SW480 (cell line): Measurements from ENCODE around the gene TXNRD1.
A peak's percentile ranks its signal among the peaks of the same experiment; 100 is the strongest.

Experiments
- DNase-seq: peaks from one replicate; pipeline ENCODE4 v3.0.0-alpha.2; 2016; ENCODE audit warnings: low spot score

The TXNRD1 gene

GRCh38 chr12:104351057-104351983 lies 135.7 kb downstream of the TXNRD1 start:
- no peak for DNase-seq

DNA sequence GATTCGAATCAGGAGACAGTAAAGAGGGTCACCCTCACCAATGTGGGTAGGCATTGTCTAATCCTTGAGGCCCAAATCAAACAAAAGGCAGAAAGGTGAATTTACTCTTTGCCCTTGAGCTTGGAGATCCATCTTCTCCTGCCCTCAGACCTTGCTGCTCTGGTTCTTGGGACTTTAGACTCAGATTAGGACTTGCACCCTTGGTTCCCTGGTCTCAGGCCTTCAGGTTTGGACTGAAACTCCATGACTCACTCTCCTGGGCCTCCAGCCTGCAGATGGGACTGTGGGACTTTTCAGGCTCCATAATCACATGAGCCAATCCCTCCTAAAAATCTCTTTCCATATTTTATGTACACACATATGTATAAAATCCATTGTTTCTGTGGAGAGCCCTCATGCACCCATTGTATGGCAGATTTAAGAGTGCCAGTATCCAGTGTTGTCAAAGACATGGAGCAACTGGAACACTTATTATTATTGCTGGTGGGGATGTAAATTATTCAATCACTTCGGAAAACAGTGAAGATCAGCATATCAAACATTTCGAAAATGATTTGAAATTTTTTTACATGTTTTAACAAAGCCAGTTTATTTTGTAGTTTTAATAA lies 136.6 kb downstream of the TXNRD1 start:
- DNase-seq: no peak

DNA sequence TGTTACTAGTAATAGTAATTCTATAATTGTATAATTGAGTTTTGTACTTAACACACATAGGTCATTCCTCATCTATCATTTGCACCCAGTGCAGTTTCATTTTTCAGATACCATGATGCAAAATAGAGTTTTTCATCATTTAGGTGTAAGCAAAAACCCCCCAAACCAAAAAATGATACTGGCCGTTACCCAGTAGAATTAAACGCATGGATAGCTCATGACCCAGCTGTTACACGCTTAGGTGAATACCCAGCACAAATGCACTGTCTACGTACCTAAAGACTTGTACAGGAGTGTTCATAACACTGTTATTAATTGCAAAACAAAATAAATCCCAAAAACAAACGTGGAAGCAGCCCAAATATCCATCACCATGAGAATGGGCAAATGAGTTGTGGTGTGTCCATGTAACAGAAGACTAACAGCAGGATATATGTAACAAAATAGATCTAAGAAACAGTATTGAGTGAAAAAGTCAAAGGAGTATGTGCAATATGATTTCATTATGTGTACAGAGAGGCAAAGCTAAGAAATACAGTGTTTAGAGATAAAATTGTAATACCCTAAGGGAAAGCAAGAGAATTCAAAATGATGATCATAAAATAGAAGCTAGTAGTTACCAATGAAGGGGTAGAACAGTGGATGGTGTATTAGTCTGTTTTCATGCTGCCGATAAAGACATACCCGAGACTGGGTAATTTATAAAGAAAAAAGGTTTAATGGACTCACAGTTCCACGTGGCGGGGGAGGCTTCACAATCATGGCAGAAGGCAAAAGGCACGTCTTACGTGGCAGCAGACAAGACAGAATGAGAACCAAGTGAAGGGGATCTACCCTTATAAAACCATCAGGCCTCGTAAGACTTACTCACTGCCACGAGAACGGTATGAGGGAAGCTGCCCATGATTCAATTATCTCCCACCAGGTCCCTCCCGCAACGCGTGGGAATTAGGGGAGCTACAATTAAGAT lies 137.7 kb downstream of the TXNRD1 start:
- DNase-seq: no peak

DNA sequence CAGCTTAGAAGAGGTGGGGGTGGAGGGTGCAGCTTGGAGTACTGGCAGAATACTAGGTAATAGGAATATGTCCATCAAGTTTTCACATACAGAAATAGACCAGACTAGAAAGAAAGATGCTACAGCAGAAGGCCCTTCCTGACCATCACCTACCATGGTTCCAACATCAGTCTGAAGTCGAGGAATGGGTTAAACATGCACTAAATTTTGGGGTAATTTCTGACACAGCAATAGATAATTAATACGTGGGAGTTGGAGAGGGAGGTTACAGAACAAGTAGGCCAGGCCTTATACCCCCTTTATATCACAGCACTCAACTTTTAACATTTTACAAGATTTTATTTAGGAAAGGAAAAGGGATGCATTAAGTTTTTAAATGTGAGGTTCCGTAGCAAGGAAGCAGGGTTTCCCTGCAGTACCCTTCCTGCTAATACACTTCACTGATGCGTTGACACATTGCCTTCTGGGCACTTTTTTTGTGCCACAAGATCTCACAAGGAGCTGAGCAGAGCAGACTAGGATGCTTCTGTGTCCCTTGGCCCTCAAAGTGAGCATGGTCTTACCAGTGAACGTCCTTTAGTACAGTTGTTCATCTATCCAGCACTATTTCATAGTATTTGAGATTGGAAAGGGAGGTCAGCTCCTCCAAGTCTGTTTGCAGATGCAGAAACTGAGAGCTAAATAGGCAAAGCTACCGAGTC lies 138.7 kb downstream of the TXNRD1 start:
- DNase-seq: no peak

GRCh38 chr12:104354868-104355570 lies 139.4 kb downstream of the TXNRD1 start:
- DNase-seq: no peak

GRCh38 chr12:104355630-104356029 lies 140.1 kb downstream of the TXNRD1 start:
- no peak for DNase-seq

DNA sequence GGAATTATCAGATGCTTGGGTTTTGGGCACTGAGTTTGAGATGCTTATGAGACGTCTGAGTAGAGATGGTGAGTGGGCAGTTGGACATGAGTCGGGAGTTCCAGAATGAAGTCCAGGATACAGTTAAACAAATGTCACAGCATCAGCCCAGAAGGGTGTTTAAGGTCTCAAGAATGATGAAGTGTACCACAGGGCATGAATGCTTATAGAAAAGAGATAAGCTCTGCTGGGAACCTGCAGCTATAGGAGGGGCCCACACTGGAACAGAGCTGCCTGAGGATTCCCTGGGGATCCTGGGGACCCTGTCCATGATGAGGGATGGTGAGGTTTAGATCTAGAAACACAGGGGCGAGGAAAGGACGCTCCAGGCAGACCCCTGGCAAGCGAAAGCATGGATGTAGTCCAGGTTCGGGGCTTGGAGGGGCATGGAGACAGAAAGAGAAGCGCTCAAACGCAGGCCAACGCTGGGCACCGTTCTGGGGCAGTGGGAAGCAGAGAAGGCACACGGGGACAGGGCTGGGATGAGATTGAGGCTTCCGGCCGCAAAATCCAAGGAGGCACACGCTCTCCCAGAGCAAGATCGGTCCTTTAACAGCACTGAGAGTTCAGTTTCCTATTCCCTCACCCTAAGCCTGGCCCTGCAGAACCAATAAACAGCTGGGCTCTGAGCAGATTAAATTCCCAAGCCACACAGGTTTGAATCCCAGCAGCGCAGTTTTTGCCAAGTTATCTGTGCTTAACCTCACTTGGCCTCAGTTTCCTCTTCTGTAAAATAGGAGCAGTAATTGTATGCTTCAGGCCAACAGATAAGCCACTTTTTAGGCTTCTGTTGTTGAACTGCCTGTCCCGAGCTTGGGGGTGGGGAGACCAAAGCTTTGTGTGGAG lies 140.9 kb downstream of the TXNRD1 start:
- DNase-seq: no peak

DNA sequence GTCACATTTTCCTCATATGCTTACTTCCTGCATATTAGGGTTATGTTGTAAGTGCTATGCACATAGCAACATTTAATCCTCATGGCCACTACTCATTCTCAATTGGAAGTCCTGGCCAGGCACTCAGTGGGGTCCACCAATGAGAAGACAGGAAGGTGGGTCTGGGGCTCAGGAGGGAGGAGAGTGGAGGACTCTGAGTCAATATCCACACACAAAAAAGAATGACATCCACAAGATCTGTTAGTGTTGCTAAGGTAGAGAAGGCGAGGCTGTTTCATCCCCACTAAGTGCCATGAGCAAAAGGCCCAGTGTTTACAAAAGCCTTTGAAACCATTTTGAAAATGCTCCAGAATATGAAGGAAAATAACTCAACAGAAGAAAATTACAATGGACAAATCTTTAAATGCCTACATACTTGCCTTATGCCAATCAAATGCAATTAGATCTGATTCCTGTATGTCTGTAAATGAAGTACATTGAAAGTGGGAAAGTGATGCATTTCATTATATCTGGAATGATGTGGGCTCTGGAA lies 141.9 kb downstream of the TXNRD1 start:
- DNase-seq: no peak

DNA sequence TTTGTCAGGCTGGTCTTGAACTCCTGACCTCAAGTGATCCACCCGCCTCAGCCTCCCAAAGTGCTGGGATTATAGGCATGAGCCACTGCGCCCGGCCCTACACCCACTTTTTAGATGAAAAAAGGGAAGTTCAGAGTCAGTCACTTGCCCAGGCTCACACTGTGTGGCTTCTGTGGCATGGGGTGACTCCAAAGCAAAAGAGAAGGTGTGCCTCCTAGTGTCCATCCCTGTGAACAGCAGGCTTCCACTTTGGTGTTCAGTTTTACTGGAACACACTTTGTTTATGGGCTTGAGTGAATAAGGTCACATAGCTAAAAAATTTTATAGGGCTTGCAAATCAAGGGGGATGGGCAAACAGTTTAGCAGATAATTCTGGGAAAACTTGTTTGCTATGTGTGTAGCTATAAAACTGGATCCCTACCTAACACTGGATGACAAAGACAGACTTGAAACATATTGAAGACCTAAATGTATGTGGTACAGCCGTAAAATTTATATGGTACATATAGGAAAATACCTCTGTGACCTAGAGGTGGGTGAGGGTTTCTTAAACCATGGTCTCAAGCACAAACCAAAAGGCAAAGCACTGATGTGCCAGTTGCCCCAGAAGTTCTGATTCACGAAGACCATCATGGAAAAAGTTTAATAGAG lies 142.9 kb downstream of the TXNRD1 start:
- DNase-seq: peak; percentile 23

DNA sequence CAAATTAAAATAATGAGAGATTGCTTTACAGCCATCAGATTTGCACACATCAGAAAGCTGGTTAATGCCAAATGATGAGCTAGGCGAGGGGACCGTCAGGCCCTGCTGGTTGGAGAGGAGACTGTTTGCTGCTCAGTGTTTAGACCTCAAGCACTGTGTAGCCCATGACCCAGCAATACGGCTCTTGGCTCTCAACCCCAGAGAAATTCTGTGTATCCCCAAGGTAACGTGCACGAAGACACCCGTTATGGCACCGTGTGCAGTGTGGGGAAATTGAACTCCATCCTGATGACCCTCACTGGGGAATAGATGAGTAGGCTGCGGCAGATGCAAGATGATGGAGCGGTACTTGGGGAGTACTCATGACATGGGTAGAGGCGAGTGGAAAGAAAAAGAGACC lies 143.6 kb downstream of the TXNRD1 start:
- DNase-seq: no peak

DNA sequence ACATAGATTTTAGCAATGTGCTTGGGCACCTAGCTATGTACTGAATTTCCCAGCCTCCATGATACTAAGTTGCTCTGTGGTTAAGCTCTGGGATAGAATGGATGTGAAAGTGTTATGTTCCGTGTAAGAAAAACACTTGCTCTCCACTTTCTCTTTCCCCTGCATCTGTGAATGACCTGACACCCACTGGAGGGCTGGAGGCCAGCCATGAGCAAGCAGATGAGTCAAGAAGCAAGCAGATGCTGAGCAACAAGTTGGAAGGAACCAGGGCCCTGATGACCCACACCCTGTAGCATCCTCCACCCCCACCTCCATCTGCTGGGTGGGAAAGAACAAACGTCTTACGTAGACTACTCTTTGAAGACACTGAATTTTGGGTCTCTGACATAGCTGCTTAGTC lies 144.6 kb downstream of the TXNRD1 start:
- DNase-seq: no peak

DNA sequence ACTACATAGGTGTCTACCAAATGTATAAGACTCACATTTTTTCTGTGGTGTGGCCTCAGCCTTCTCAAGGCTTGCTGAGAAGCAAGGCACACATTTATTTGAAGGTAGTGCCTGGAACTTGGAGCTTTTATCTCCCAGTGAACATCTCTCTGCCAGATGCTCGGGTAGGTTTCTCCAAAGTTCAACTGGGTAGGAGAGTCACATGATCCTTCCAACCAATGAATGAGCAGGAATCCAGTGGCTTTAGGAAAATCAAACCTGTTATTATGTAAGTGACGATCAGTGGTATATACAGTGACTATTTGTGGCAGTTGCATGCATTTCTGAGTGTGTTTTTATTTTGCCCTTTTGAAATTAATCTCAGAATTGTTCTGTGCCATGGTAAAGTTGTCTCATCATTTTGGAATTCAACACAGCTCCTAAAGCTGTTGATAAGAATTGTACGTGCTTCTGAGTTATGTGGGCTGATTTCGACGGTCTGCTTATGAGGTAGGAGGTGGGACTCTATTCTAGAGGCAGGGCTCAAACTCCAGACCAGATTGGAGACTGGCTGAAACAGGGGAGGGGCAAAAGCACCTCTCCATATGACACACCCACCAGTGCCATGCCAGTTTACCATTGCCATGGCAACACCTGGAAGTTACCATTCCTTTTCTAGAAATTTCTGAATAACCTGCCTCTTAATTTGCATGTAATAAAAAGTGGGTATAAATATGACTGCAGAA lies 145.6 kb downstream of the TXNRD1 start:
- no peak for DNase-seq

GRCh38 chr12:104365921-104366410 lies 150.4 kb downstream of the TXNRD1 start:
- no peak for DNase-seq

- DNase-seq: no peak
Measured at GRCh38 chr12:104369708-104370107, 154.1 kb downstream of the TXNRD1 start.

GRCh38 chr12:104371043-104371870 lies 155.7 kb downstream of the TXNRD1 start:
- peak; percentile 66 for DNase-seq

DNA sequence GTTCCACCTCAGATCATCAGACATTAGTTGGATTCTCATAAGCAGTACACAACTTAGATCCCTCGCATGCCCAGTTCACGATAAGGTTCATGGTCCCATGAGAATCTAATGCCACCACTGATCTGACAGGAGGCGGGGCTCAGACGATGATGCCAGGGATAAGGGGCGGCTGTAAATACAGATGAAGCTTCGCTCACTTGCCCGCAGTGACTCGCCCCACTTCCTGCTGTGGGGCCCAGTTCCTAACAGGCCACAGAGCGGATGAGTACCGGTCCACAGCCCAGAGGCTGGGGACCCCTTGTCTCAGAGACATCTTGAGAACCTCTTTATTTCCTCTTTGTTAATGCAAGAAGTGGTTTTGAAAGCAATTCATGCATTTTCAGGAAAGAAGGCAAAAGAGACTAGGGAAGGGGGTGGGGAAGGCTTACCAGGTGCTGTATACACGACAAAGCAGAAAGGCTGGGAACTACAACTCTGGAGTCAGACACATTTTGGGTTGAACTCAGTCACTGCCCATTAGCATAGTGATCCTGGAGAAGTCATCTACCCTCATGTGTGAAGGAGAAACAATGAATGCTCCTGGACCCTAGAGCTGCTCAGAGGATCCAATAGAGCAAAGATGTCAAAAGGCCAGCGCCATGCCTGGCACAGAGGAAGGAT lies 156.6 kb downstream of the TXNRD1 start:
- peak; percentile 31 for DNase-seq
